AG09319 (cell line): ENCODE measurements around the gene CFAP46.
"Not testable (repeated sequence)": the region's sequence is repeated elsewhere in the genome, so short reads cannot be mapped to it uniquely, and the experiment has no call there.

ENCODE experiments used
- DNase-seq: peaks from one replicate; pipeline ENCODE4 v3.0.0-alpha.2; 2010; ENCODE audit warnings: low read depth; ENCODE audit errors: extremely low read depth
- CTCF ChIP-seq: IDR thresholded peaks from 2 replicates; pipeline ENCODE4 v1.5.1; 2011; ENCODE audit warnings: low read depth, mild to moderate bottlenecking, inconsistent platforms, low read length, moderate library complexity

The CFAP46 gene

GRCh38 chr10:132960631-132961419 lies 18.5 kb upstream of the CFAP46 start:
- no peak for DNase-seq
- no peak for TF ChIP-seq CTCF

- no peak for DNase-seq
- TF ChIP-seq CTCF = no peak
These were observed 17.7 kb upstream of the CFAP46 start for GRCh38 chr10:132960071-132960472.

DNA sequence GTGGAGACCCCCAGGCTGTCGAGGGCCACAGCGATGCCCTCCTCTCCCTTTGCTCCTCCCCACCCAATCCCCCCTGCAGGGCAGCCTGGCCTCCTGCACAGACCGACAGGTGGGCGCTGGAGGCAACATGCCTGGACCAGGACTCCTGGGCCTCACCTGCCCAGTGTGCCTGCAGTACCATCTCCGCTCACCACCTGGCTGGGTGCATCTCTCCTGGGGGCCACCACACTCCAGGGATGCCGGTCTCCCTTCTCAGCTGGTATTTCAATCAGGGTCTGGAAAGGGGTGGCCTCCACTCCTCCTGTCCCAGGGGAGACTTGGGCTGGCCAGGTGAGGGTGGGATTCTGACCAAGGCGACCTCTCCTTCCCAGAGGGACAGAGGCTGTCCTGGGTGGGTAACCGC lies 17.2 kb upstream of the CFAP46 start:
- DNase-seq = no peak
- no peak for TF ChIP-seq CTCF

GRCh38 chr10:132958883-132959558 lies 16.7 kb upstream of the CFAP46 start:
- TF ChIP-seq CTCF = no peak
- DNase-seq = no peak

DNA sequence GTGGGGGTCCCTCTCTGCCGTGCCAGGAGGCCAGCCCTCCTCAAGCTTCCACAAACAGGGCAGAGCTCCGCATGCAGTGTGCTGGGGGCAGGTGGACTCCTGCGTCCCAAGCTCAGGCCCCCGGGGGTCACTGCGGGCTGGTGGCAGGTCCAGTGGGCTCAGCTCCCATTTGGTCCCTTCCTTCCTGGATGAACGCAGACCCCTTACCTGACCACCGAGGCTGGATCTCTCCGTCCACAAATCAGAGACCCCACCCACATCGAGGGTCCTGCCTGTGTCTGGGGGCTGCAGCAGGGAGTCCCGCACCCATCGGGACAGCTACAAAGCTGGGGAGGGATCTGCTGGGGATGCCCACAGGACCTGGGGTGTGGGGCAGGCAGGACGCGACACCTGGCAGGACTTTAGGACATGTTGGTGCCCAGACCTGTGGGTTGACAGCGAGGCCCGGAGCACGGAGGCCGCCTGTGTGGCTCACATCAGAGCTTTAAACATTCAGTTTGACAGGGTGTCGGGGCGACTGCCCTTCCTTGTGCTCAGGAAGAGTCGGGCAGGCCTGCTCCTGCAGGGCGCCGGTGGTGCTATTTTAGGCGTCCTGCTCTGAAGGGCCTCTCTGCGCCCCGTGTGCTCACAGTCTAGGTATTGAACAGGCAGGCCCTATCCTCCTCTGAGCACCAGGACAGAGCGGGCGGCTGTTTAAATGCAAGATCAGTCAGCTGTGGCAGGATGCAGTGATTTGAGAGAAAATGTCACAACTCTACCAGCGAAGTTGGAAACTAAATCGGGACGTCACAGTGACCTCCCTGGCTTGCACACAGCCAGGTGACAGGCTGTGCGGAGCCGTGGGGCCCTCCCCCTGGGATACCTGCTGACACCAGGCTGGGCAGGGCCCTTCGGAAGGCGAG lies 15.9 kb upstream of the CFAP46 start:
- DNase-seq = no peak
- no peak for TF ChIP-seq CTCF

- no peak for TF ChIP-seq CTCF
- DNase-seq = no peak
These were observed 14.8 kb upstream of the CFAP46 start for GRCh38 chr10:132957131-132957530.

DNA sequence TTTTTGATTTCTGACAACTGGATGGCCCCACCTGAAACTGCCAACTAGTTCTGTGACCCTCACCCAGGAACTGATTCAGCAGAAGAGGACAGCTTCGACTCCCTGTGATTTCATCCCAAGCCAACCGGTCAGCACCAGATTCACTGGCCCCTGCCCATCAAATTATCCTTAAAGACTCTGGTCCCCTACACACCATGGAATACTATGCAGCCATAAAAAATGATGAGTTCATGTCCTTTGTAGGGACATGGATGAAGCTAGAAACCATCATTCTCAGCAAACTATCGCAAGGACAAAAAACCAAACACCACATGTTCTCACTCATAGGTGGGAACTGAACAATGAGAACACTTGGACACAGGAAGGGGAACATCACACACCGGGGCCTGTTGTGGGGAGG lies 13.9 kb upstream of the CFAP46 start:
- DNase-seq = not testable (repeated sequence)
